ENCODE data around the gene FRMD7.

GRCh38 chrX:132120913-132121312 lies 6.9 kb downstream of the FRMD7 start:
- no peak for TF ChIP-seq POLR2A (IDR thresholded peaks at IDR 0.05)
- TF ChIP-seq CTCF (IDR thresholded peaks at IDR 0.05): no peak
- TF ChIP-seq EP300 (IDR thresholded peaks at IDR 0.05): no peak

Measured in ovary (tissue), 3 donors.